Measurements from ENCODE around the gene ATP2B2. TPM values are rescaled to one million over a fixed set of nuclear protein-coding genes. Genes with fewer than 3 reads are reported as not detected.

Gene ATP2B2
- total RNA-seq, 2 experiments from 2014 or later: not detected

- H3K27ac Mint-ChIP-seq: no peak overlapping the region
- H3K4me1 Mint-ChIP-seq: no peaks in the 10 kb centered on the region
- peaks cover 8% of the 10 kb centered on the region for H3K27me3 Mint-ChIP-seq
- no peak overlapping the region for H3K4me3 Mint-ChIP-seq
- H3K9me3 Mint-ChIP-seq: no peaks in the 10 kb centered on the region
- no peaks in the 10 kb centered on the region for H3K36me3 Mint-ChIP-seq
- no peak for DNase-seq
Measured at GRCh38 chr3:10510086-10510742, 4.8 kb upstream of the ATP2B2 start.

GRCh38 chr3:10509325-10509724 lies 3.9 kb upstream of the ATP2B2 start:
- no peak overlapping the region for H3K4me3 Mint-ChIP-seq
- H3K4me1 Mint-ChIP-seq: no peaks in the 10 kb centered on the region
- H3K27me3 Mint-ChIP-seq: peaks cover 17% of the 10 kb centered on the region
- DNase-seq: no peak
- H3K27ac Mint-ChIP-seq: no peak overlapping the region
- H3K36me3 Mint-ChIP-seq: no peaks in the 10 kb centered on the region
- H3K9me3 Mint-ChIP-seq: no peaks in the 10 kb centered on the region

- H3K9me3 Mint-ChIP-seq: no peaks in the 10 kb centered on the region
- DNase-seq: no peak
- no peaks in the 10 kb centered on the region for H3K4me1 Mint-ChIP-seq
- H3K4me3 Mint-ChIP-seq: no peak overlapping the region
- H3K27ac Mint-ChIP-seq: no peak overlapping the region
- peaks cover 21% of the 10 kb centered on the region for H3K27me3 Mint-ChIP-seq
- H3K36me3 Mint-ChIP-seq: no peaks in the 10 kb centered on the region
Measured at GRCh38 chr3:10508619-10509260, 3.4 kb upstream of the ATP2B2 start.

DNA sequence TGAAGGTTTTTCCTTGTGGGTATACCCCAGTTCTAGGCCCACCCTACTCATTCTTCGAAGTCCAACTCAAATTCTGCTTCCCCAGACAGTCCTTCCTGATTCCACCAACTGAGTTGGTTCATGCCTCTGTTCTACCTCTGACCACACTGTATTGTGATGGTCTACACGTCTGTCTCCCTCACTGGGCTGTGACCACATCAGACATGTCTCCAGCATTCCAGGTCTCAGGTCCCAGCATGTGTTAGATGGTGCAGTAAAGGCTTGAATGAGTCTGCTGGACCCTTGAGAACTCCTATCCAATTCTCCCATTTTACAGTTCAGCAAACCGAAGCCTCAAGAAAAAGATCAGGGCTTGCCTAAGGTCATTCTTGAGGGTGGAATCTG lies 2.8 kb upstream of the ATP2B2 start:
- no peak overlapping the region for H3K4me3 Mint-ChIP-seq
- no peak for DNase-seq
- peaks cover 21% of the 10 kb centered on the region for H3K27me3 Mint-ChIP-seq
- no peaks in the 10 kb centered on the region for H3K9me3 Mint-ChIP-seq
- H3K27ac Mint-ChIP-seq: no peak overlapping the region
- no peaks in the 10 kb centered on the region for H3K4me1 Mint-ChIP-seq
- H3K36me3 Mint-ChIP-seq: no peaks in the 10 kb centered on the region

GRCh38 chr3:10507331-10507730 lies 1.9 kb upstream of the ATP2B2 start:
- Mint-ChIP-seq H3K4me3 (no peak overlapping the region), H3K9me3 (no peaks in the 10 kb centered on the region)

DNA sequence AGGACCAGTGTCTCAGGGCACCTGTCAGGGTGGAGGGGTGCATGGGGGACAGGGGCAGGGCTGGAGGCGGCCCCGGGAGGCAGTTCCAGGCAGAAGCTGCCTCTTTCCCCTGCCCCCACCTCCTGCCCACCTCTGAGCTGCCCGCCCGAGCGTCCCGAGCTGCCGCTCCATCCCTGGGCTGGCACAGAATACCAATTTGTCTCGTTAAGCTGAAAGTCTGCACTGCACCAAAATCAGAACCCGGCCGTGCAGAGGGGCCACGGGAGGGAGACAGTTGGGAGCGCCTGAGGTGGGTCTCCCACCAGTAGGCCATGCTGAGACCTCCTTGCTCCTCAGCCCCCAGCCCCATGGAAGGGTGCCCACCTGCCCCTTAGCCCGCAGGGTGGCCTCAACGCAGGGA lies 1.3 kb upstream of the ATP2B2 start:
- Mint-ChIP-seq H3K9me3 (no peaks in the 10 kb centered on the region), H3K27me3 (peaks cover 21% of the 10 kb centered on the region), H3K4me1 (no peaks in the 10 kb centered on the region), H3K27ac (no peak overlapping the region), H3K4me3 (no peak overlapping the region), H3K36me3 (no peaks in the 10 kb centered on the region)
- DNase-seq: no peak

More at GRCh38 chr3:10507331-10507730, 1.9 kb upstream of the ATP2B2 start:
- Mint-ChIP-seq H3K27ac (no peak overlapping the region), H3K27me3 (peaks cover 21% of the 10 kb centered on the region), H3K4me1 (no peaks in the 10 kb centered on the region), H3K36me3 (no peaks in the 10 kb centered on the region)
- DNase-seq: no peak

- Mint-ChIP-seq H3K27ac (no peak overlapping the region), H3K4me3 (no peak overlapping the region), H3K36me3 (no peaks in the 10 kb centered on the region), H3K4me1 (no peaks in the 10 kb centered on the region), H3K9me3 (no peaks in the 10 kb centered on the region), H3K27me3 (peaks cover 21% of the 10 kb centered on the region)
- DNase-seq: no peak
Measured at GRCh38 chr3:10505791-10506585, 602 bp upstream of the ATP2B2 start.

- no peaks in the 10 kb centered on the region for H3K9me3 Mint-ChIP-seq
- no peak for DNase-seq
- no peaks in the 10 kb centered on the region for H3K36me3 Mint-ChIP-seq
Measured at GRCh38 chr3:10504171-10505049, 976 bp downstream of the ATP2B2 start.

GRCh38 chr3:10503217-10503796 lies 2.1 kb downstream of the ATP2B2 start:
- no peak for DNase-seq

More at GRCh38 chr3:10504171-10505049, 976 bp downstream of the ATP2B2 start:
- no peak overlapping the region for H3K4me3 Mint-ChIP-seq
- H3K27ac Mint-ChIP-seq: no peak overlapping the region
- peaks cover 21% of the 10 kb centered on the region for H3K27me3 Mint-ChIP-seq
- no peaks in the 10 kb centered on the region for H3K4me1 Mint-ChIP-seq

GRCh38 chr3:10502185-10502880 lies 3.1 kb downstream of the ATP2B2 start:
- Mint-ChIP-seq H3K4me1 (no peaks in the 10 kb centered on the region), H3K4me3 (no peak overlapping the region), H3K27ac (no peak overlapping the region), H3K27me3 (peaks cover 17% of the 10 kb centered on the region), H3K9me3 (no peaks in the 10 kb centered on the region), H3K36me3 (no peaks in the 10 kb centered on the region)
- DNase-seq: no peak

More at GRCh38 chr3:10503217-10503796, 2.1 kb downstream of the ATP2B2 start:
- H3K9me3 Mint-ChIP-seq: no peaks in the 10 kb centered on the region
- H3K27ac Mint-ChIP-seq: no peak overlapping the region
- H3K27me3 Mint-ChIP-seq: peaks cover 21% of the 10 kb centered on the region
- H3K4me3 Mint-ChIP-seq: no peak overlapping the region
- H3K4me1 Mint-ChIP-seq: no peaks in the 10 kb centered on the region
- H3K36me3 Mint-ChIP-seq: no peaks in the 10 kb centered on the region

DNA sequence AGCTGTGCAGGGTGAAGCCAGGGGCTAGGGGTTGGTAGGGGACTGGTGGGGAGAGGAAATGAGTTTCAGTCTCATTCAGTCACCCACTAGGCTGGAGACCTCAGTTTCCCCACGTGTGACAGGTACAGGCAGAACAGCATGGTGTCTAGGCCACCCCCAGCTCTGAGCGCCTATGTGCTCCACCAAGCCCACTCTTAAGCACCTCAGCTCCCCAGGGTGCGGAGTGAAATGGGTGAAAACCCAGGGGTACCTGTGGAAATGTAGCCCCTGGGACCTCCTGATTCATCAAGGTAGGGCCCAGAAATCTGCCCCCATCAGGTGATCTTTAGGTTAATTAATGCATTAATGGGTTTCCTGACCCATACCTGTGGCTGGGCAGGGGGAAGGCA lies 3.7 kb downstream of the ATP2B2 start:
- Mint-ChIP-seq H3K4me1 (no peaks in the 10 kb centered on the region), H3K36me3 (no peaks in the 10 kb centered on the region), H3K27me3 (peaks cover 17% of the 10 kb centered on the region), H3K4me3 (no peak overlapping the region), H3K27ac (no peak overlapping the region), H3K9me3 (no peaks in the 10 kb centered on the region)
- no peak for DNase-seq

DNA sequence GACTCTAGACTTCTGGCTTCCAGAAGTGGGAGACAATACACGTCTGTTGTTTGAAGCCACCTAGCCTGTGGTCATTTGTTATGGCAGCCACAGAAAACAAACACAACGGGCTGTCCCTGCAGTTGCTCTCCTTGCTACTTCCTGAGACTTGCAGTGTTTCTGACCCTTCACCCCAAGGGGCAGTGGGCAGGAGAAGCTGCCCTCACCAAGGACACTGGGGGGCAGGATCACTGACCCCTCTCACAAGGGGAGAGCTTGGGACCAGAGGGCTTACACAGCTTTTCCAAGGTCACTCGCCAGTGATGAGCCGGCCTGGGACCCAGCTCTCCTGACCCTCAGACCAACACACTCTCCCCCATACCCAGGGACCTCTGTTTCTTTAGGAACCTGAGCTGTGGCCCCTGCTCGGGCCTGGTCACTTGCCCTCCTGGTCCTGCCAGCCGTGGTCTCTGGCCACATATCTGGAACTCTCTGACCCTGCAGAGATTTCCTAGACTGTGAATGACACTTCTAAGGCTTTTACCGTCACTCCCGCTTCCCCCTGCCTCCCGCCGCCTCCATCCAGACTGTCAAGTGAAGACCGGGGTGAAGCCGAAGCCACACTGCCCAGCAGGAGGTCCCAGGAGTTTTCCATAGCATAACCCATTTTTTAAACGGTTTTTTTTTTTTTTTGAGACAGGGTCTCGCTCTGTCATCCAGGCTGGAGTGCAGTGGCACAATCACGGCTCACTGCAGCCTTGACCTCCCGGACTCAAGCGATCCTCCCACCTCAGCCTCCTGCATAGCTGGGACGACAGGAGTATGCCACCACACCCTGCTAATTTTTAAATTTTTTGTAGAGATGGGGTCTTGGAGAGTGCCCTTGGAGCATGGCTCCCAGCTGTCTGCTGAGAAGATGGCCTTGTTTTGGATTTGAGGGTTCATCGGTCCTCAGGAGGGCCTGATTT lies 4.4 kb downstream of the ATP2B2 start:
- no peak overlapping the region for H3K4me3 Mint-ChIP-seq
- H3K27ac Mint-ChIP-seq: no peak overlapping the region

GRCh38 chr3:10498271-10498670 lies 7.1 kb downstream of the ATP2B2 start:
- DNase-seq: no peak
- no peaks in the 10 kb centered on the region for H3K4me1 Mint-ChIP-seq
- H3K27me3 Mint-ChIP-seq: peaks cover under 1% of the 10 kb centered on the region
- H3K36me3 Mint-ChIP-seq: no peaks in the 10 kb centered on the region
- no peak overlapping the region for H3K4me3 Mint-ChIP-seq
- no peak overlapping the region for H3K27ac Mint-ChIP-seq
- no peaks in the 10 kb centered on the region for H3K9me3 Mint-ChIP-seq

More for the DNA sequence above, 4.4 kb downstream of the ATP2B2 start:
- DNase-seq: no peak
- Mint-ChIP-seq H3K27me3 (peaks cover 17% of the 10 kb centered on the region), H3K9me3 (no peaks in the 10 kb centered on the region), H3K36me3 (no peaks in the 10 kb centered on the region), H3K4me1 (no peaks in the 10 kb centered on the region)
